GM18511 (cell line): Measurements from ENCODE around the gene LMNB1.
A peak's percentile ranks its signal among the peaks of the same experiment; 100 is the strongest.

Experiments used
- ATAC-seq: cut with Tn5 transposase; IDR thresholded peaks from one replicate; pipeline ENCODE4 v1.9.1; 2021; ENCODE audit warnings: mild to moderate bottlenecking, moderate library complexity; ENCODE audit not compliant: unreplicated experiment

The LMNB1 gene

DNA sequence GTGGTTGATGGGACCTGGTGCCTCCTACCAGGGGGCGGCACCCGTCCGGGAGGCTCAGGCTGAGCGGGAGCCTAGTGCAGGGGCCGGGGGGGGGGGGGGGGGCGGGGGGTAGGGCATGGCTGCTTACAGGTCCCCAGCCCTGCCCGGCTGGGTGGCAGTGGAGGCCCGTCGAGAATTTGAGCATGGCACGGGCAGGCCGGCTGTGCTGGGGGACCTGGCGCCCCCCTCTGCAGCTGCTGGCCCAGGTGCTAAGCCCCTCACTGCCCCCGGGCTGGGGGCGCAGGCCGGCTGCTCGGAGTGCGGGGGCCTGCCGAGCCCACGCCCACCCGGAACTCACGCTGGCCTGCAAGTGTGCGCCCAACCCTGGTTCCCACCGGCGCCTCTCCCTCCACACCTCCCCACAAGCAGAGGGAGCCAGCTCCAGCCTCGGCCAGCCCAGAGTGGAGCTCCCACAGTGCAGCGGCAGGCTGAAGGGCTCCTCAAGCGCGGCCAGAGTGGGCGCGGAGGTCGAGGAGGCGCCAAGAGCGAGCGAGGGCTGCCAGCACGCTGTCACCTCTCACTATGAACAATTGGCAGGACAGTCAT lies 77.7 kb downstream of the LMNB1 start:
- no peak for ATAC-seq

GRCh38 chr5:126855266-126855665 lies 78.3 kb downstream of the LMNB1 start:
- no peak for ATAC-seq

DNA sequence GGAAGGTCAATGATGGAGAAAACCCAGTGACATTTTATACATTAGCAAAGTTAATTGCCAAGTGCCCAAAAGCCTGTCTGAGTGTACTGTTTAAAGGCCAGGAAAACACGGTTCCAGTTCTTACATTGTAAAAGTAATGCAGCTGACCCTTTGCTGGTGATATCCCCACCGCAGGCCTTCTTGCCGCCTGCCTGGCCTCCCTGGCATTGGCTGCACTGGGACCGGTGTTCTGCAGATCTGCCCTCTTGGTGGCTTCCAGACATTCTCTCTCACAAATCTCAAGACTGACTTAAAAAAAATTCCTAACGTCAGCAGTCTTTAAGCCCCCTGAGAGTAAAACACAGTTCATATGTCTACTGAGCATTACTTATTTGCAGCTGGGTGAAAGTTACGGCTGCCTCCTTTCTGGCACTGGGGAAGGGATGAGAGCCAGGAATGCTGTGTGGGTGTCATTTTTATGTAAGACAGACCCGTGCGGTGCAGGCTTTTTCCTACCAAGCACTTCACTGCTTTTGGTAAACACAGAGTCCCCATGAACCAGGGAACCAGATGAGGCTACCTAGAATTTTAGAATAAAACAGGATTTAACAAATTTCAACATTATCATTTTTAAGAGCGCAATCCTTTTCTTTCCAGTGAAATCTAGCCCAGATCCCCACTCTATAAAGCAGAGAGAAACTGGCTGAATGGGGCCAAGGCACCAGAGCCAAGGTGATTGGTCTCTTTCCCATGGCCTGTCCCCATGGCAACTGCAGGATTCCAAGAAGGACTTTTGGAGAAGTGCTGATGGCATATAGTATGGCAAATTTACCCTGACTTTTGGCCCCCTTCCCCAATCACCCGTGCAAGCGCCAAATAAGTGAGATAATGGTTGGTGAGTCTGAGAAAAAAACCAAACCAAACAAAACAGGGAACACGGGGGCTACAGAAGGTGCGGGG lies 80.8 kb downstream of the LMNB1 start:
- ATAC-seq, result no peak

DNA sequence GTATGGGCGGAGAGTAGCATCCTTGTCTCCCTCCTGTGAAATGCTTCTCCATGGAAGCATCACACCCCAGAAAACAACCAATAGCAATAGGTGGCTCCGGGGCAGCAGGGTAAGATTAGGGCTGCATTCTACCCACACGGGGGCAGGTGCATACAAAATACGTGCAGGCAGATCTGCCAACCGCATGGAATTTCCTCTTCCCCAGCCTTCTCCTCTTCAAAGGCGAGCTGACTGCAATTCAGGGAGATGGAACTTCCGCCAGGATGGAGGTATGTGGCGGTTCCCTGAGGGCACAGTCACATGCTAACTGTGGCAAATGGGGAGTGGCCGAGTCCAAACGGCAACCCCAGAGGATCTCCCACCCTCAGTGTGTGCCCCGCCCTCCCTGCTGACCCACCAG lies 81.5 kb downstream of the LMNB1 start:
- ATAC-seq, result no peak

- no peak for ATAC-seq
Observed at GRCh38 chr5:126863402-126863801, 86.5 kb downstream of the LMNB1 start.

GRCh38 chr5:126864042-126864688 lies 87.2 kb downstream of the LMNB1 start:
- ATAC-seq, result no peak

DNA sequence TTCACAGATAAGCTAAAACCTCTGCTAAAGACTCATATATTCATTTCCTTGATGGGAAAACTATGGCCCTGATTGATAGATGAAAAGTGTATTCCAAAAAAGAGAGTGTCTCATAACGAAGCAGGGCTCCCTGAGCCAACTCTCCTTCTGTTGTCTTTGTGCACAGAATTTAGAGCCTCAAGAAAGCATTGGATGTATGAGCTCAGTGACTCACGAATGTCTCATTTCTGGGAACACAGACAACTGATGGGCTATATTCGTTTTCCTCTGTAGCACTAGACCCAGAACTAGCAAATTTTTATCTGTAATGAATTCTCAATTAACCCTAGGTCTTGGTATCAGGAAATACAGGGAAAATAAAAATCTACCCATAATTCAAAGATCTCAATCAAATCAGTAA lies 88.4 kb downstream of the LMNB1 start:
- ATAC-seq, result no peak

DNA sequence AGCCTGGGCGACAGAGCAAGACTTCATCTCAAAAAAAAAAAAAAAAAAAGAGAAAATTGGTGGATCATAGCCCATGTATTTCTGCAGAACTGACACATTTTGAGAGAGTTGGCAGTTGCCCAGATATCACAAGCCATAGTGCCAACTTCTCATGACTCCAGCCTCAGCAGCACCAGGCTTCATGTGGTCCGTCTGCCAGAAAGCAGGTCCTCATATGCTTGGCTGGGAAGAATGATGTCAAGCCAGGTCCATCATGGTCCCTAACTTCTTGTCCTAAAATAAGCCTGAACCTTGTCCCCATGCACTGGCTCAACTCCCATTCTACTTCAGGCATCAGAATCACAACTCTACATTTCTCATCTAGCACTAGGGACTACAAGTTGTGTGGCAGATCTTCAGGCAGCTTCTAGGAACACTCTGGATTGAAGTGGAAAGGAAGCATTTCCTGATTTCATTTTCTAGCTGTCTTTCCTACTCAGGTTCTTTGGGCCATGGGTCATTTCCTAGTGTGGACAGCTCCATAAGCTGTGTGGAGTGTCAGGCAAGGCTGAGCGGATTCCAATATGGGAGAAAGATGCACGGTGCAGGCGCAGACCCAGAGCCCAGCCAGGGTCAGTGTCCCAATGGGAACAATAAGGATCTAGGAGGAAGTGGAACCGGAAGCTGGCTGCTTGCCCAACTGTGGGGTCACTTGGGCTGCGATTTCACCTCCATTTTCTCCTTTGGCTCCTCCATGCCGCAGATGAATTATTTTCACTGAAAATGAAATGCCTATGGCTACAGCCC lies 90.1 kb downstream of the LMNB1 start:
- ATAC-seq, result no peak

DNA sequence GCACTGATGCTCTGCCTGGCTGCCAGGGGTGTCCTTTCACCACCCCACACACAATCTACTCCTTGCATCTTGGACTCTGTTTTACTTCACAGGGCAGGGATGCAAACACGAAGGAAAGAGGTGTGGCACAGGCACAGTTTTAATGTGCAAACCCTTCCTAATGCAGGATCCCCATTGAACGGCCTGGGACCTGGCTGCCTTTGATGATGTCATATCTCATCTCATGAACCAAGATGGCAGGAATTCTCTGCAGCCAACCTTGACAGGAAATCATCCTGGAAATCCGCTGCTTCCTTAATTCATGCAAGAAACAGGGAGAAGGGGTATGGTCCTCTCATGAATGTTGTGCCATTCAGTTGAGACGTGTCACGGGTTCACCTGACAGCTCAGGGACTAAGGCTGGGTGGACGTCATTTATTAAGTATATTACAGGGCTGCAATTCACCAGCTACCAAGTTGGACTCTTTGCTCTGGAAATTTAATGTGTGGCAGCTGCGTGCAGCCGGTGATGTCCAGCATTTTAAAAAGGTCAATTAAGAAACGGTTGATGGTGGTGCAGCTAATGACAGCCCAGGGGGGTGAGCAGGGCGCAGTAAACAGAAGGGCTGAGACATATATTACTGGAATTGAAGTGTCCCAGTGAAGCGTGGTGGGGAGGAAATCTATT lies 91.5 kb downstream of the LMNB1 start:
- no peak for ATAC-seq

DNA sequence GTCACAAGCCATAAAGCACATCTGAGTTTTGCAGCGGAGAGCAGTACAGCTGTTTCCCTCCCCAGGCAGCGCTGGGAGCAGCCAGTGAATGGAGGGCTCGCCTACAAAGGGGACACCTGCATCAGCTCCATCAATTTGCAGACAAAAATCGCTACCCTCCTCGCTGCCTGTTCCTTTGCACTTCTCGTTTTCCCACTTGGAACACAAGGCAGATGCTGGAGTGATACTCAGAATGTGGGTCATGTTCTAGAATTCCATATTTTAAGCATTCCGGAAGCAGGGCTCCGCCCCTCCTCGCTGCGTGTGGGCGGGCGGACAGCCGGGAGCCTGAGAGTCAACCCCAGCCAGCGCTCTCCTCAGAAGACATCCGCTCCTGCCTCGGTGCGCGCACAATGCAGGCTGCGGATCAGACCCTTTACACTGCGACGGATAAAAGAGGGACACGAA lies 92.1 kb downstream of the LMNB1 start:
- ATAC-seq, result peak; percentile 70

- ATAC-seq, result no peak
Observed at GRCh38 chr5:126871441-126871840, 94.5 kb downstream of the LMNB1 start.

DNA sequence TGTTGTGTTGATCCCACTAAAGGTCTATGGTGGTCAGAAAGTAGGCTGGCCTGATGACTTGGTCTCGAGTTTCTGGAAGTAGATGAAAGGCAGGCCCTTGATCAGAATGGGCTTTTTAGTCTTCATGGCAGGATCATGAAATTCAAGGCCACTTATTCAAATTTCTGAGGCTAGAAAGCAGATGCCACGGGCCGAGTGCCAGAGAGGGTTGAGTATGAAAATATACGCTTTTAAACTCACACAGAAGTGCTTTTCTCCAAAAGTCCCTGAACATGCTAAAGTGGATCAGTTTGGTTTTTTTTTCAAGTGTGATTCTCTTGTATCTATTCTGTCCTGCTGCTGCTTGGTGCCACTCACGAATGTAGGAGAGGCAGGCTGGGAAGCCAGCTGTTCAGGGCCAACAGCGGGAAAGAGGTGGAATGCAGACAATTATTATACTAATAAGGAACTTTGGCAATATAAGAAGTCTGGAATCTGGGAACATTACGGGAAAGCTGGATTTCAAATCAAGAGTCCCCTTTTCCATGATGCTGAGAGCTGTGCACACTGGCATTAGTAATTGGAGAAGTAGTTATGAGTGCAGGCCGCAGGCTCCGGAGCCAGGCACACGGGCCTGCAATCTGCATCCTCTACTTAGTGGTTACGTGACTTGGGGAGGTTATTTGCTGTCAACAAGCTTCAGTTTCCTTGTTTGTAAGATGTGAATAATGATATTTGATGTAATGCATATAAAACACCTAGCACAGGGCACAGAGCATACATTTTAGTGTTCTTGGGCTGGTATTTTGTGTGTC lies 95.8 kb downstream of the LMNB1 start:
- no peak for ATAC-seq

DNA sequence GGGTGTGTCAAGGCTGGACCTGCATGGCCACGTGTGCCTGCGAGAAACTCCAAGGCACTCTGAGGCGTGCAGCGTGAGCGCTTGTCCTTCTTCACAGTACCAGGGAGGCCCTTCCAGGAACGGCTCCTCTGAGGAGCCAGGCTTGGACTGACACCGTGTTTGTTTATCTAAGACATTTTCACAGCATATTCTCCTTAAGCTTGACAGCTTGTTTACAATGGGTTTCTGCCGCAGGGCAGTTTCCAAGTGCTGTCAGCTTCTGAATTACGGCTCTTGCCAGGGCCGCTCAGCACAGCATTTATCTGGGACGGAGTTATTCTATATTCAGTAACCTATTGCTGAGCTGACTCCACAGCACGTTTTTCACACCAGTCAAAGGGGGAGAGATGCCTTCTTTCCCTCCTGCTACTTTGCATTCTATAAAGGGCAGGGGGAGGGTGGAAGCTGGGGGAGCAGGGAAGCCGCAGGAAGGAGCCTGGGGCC lies 98.4 kb downstream of the LMNB1 start:
- no peak for ATAC-seq

DNA sequence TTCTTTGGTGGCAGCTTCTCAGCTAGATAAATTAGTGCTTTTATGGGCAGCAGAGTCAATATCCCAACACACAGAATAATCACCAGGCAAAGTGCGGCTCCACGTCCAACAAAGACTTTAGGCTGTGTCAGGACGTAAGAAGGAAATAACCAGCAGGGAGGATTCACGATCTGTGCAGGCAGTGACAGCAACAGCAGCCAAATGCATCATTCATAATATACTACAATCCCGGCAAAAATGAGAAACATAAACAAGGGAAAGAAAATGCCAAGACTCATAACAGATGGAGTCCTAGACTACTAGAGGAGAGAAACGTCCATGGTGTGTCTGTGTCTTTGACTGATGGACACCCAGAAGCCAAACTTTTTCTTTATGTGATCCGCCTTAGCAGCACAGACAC lies 100.7 kb downstream of the LMNB1 start:
- no peak for ATAC-seq

- no peak for ATAC-seq
Observed at GRCh38 chr5:126878085-126878484, 101.1 kb downstream of the LMNB1 start.

GRCh38 chr5:126878634-126879033 lies 101.7 kb downstream of the LMNB1 start:
- no peak for ATAC-seq

DNA sequence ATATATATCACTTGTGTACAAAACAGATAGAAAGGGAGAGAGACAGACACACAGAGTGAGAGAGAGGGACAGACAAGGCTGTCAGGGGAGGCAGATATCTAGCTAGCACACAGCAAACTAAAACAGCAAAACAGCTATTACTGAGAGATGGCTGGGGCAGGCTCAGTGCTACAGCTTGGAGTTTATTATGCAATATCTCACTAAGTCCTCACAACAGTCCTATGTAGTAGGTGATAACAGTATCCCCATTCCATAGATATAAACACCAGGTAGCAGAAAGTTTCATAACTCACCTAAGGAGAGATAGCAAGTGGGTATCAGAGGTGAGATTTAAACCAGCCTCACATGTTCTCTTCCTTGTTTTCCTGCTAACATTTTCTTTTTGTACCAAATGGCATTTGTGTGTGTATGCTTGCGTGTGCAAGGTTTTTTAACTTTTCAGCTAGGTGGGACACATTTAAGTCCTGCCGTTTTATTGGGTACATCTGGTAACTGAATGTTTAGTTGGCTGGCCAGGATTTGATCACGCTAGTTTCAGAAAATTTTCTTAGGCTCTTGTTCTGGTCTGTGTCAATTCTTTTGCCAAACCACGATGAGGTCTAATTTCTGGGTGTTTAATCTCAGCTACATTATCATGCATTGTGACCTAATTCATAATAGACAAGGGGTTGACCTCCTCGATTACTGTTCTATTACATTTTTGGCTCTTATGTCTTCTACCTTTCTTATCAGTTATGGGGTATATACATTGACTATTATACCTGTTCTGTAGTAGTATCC lies 105.1 kb downstream of the LMNB1 start:
- ATAC-seq, result no peak

DNA sequence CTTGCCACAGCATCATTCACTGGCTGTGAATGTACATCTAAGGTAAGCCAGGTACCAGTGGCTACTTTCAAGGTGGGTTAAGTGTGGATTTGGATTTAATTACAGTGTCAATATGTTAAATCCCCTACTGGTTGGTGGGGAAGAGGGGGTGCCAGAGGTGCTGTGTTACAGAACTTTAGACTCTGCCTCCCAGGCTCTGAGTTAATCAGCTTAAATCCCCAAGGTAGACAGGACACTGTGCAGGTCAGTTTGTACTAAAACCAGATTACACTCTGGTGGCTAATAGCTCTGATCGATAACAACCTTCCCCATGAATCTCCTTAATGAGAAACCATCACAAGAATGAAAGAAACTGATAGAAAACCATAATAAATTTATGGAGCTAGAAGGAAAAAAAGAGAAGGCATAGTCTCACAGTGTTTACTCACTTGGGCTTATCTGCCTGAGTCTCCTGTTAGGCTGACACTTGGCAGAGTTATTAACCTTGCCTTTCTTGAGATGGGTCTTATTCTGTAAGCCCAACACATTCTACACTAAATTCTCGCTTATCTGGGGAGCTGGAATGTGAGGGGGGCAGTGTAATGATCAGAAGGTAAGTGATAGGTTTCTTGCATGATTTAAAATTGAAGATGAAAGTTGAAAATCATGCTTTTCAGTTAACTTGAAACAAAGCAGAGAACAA lies 106.8 kb downstream of the LMNB1 start:
- ATAC-seq, result no peak
